H1 (cell line): Measurements from ENCODE around the gene MSL1. TPM values are rescaled to one million over a fixed set of nuclear protein-coding genes. Genes with fewer than 3 reads are reported as not detected.
A peak's percentile ranks its signal among the peaks of the same experiment; 100 is the strongest.

Experiments
- CTCF ChIA-PET: fragments of 300-600 bp; sonication (Branson Sonifier 250); formaldehyde crosslinking; loops from one replicate; lab custom pipeline; 2021; ENCODE audit not compliant: partially characterized antibody; lab: Charles Lee
- POLR2A ChIA-PET: fragments of 300-600 bp; sonication (Branson Sonifier 250); formaldehyde crosslinking; loops from one replicate; lab custom pipeline; 2021; ENCODE audit warnings: inconsistent platforms; ENCODE audit not compliant: partially characterized antibody; lab: Charles Lee
- DNase-seq, 2 experiments: peaks; one replicate each; pipeline versions ENCODE4 v3.0.0 to v3.0.0-alpha.2; 2010 to 2022; ENCODE audit warnings: low spot score in 2 of 2, low read depth in 1 of 2, mixed read lengths in 1 of 2
- FAIRE-seq: peaks from 2 replicates; lab custom pipeline; 2011; peaks lifted over from hg19 to GRCh38; lab: Jason Lieb, UNC
- H2AFZ ChIP-seq: 2 replicates; pipeline ENCODE4 v1.8.1; 2012; ENCODE audit warnings: low read length, inconsistent platforms
- H2AK5ac ChIP-seq: 2 replicates; pipeline ENCODE4 v1.6.1; 2013; ENCODE audit warnings: low read depth, low read length
- H2BK120ac ChIP-seq: replicated peaks from 2 replicates; pipeline ENCODE3; 2013; ENCODE audit warnings: low read depth, low read length, inconsistent platforms
- H2BK12ac ChIP-seq: 2 replicates; pipeline ENCODE4 v1.6.1; 2013; ENCODE audit warnings: low read depth, low read length
- H2BK15ac ChIP-seq: 2 replicates; pipeline ENCODE4 v1.6.1; 2013; ENCODE audit warnings: low read length
- H2BK20ac ChIP-seq: 2 replicates; pipeline ENCODE4 v1.6.1; 2013; ENCODE audit warnings: low read length
- H2BK5ac ChIP-seq: 2 replicates; pipeline ENCODE4 v1.6.1; 2013; ENCODE audit warnings: low read depth, low read length
- H3K14ac ChIP-seq: 2 replicates; pipeline ENCODE4 v1.6.1; 2013; ENCODE audit warnings: inconsistent platforms; ENCODE audit not compliant: insufficient read length
- H3K18ac ChIP-seq: 2 replicates; pipeline ENCODE4 v1.6.1; 2013; ENCODE audit warnings: low read length; ENCODE audit errors: extremely low read depth
- H3K23ac ChIP-seq: 2 replicates; pipeline ENCODE4 v1.6.1; 2013; ENCODE audit warnings: inconsistent platforms; ENCODE audit not compliant: insufficient read length
- H3K23me2 ChIP-seq: 2 replicates; pipeline ENCODE4 v1.6.1; 2013; ENCODE audit warnings: low read depth, low read length
- H3K27ac ChIP-seq: 2 replicates; pipeline ENCODE4 v1.6.1; 2011; ENCODE audit warnings: low read depth, low read length, inconsistent platforms
- H3K27me3 ChIP-seq, 4 experiments: replicated peaks in 1 of 4; 1 replicate in 1 of 4; 2 replicates in 3 of 4; pipeline versions ENCODE4 v1.6.1 to v1.8.1; 2011 to 2013; ENCODE audit warnings: low read length in 3 of 4, mild to moderate bottlenecking in 3 of 4, inconsistent platforms in 2 of 4, mixed read lengths in 2 of 4, moderate library complexity in 1 of 4; ENCODE audit not compliant: control insufficient read depth in 3 of 4, insufficient read depth in 3 of 4; ENCODE audit errors: extremely low read depth in 1 of 4
- H3K36me3 ChIP-seq, 4 experiments: 2 replicates each; pipeline versions ENCODE4 v1.6.1 to v1.8.1; 2011 to 2013; ENCODE audit warnings: mild to moderate bottlenecking in 4 of 4, low read length in 3 of 4, moderate library complexity in 2 of 4, control low read depth in 1 of 4, inconsistent platforms in 1 of 4; ENCODE audit not compliant: insufficient read depth in 4 of 4, control insufficient read depth in 2 of 4
- H3K4ac ChIP-seq: replicated peaks from 2 replicates; pipeline ENCODE3; 2013; ENCODE audit warnings: low read length, low read depth, mixed read lengths, inconsistent platforms; ENCODE audit not compliant: insufficient read length
- H3K4me1 ChIP-seq, 4 experiments: replicated peaks in 1 of 4; 1 replicate in 1 of 4; 2 replicates in 3 of 4; pipeline versions ENCODE4 v1.6.1 to v1.8.1; 2011 to 2013; ENCODE audit warnings: low read length in 3 of 4, inconsistent platforms in 2 of 4, mixed read lengths in 1 of 4; ENCODE audit not compliant: insufficient read depth in 4 of 4, control insufficient read depth in 3 of 4
- H3K4me2 ChIP-seq, 2 experiments: 2 replicates each; pipeline versions ENCODE4 v1.6.1 to v1.8.1; 2011 to 2013; ENCODE audit warnings: low read depth in 2 of 2, low read length in 2 of 2, control low read depth in 1 of 2, inconsistent platforms in 1 of 2, mild to moderate bottlenecking in 1 of 2; ENCODE audit not compliant: insufficient read depth in 1 of 2
- H3K4me3 ChIP-seq, 4 experiments: fragments of 200-600, 300-600 bp in 1 of 4; sonication (generic), shearing (Covaris generic), sonication (Bioruptor Twin) in 1 of 4; 2 replicates each; pipeline versions ENCODE4 v1.5.1 to v1.8.1; 2011 to 2016; ENCODE audit warnings: low read length in 4 of 4, low read depth in 3 of 4, control low read depth in 2 of 4, inconsistent platforms in 2 of 4, mild to moderate bottlenecking in 2 of 4, mixed read lengths in 1 of 4, moderate library complexity in 1 of 4; ENCODE audit not compliant: insufficient read depth in 2 of 4; ENCODE audit errors: extremely low read depth in 1 of 4
- H3K56ac ChIP-seq: replicated peaks from 2 replicates; pipeline ENCODE3; 2013; ENCODE audit warnings: low read depth, mild to moderate bottlenecking, mixed read lengths, low read length, inconsistent platforms; ENCODE audit not compliant: insufficient read length
- H3K79me1 ChIP-seq: 2 replicates; pipeline ENCODE4 v1.6.1; 2013; ENCODE audit warnings: low read depth, low read length, control low read depth
- H3K79me2 ChIP-seq, 2 experiments: 2 replicates each; pipeline versions ENCODE4 v1.6.1 to v1.8.1; 2012 to 2013; ENCODE audit warnings: low read length in 2 of 2, mild to moderate bottlenecking in 2 of 2, inconsistent platforms in 1 of 2; ENCODE audit not compliant: insufficient read depth in 2 of 2, control insufficient read depth in 1 of 2
- H3K9ac ChIP-seq, 4 experiments: replicated peaks in 1 of 4; 1 replicate in 1 of 4; 2 replicates in 3 of 4; pipeline versions ENCODE4 v1.6.1 to v1.8.1; 2011 to 2013; ENCODE audit warnings: low read depth in 3 of 4, low read length in 3 of 4, control low read depth in 2 of 4, mild to moderate bottlenecking in 2 of 4, moderate library complexity in 2 of 4, inconsistent platforms in 1 of 4; ENCODE audit errors: extremely low read depth in 1 of 4
- H3K9me3 ChIP-seq, 2 experiments: 2 replicates each; pipeline versions ENCODE4 v1.6.1 to v1.8.1; 2012 to 2013; ENCODE audit warnings: mild to moderate bottlenecking in 2 of 2, moderate library complexity in 2 of 2, control low read depth in 1 of 2, inconsistent platforms in 1 of 2, low read depth in 1 of 2, low read length in 1 of 2, mixed read lengths in 1 of 2; ENCODE audit not compliant: insufficient read depth in 2 of 2
- H4K20me1 ChIP-seq, 2 experiments: replicated peaks in 1 of 2; 2 replicates each; pipeline versions ENCODE3 to v1.8.1; 2011 to 2013; ENCODE audit warnings: inconsistent platforms in 2 of 2, low read length in 2 of 2, mild to moderate bottlenecking in 1 of 2; ENCODE audit not compliant: insufficient read depth in 2 of 2, control insufficient read depth in 1 of 2
- H4K5ac ChIP-seq: 2 replicates; pipeline ENCODE4 v1.6.1; 2013; ENCODE audit warnings: low read length, low read depth, mixed read lengths, inconsistent platforms; ENCODE audit not compliant: insufficient read length
- H4K8ac ChIP-seq: 2 replicates; pipeline ENCODE4 v1.8.0; 2013; ENCODE audit warnings: mild to moderate bottlenecking, moderate library complexity, low read length, inconsistent platforms; ENCODE audit not compliant: insufficient read depth; ENCODE audit errors: extremely low read depth
- H4K91ac ChIP-seq: replicated peaks from 2 replicates; pipeline ENCODE3; 2013; ENCODE audit warnings: low read length, mixed read lengths, inconsistent platforms; ENCODE audit not compliant: insufficient read length
- BACH1 ChIP-seq: IDR thresholded peaks from 2 replicates; pipeline ENCODE4 v1.6.1; 2012; ENCODE audit warnings: low read length, improper control_type of control experiment
- NANOG ChIP-seq: IDR thresholded peaks from 2 replicates; pipeline ENCODE4 v1.6.1; 2011; ENCODE audit warnings: low read length, low read depth, mild to moderate bottlenecking, inconsistent platforms; ENCODE audit not compliant: insufficient read depth, poor library complexity, severe bottlenecking
- RNF2 ChIP-seq: fragments of 200-900, 300-1000 bp; sonication (generic); IDR thresholded peaks from 2 replicates; pipeline ENCODE4 v1.7.1; 2016; ENCODE audit warnings: borderline replicate concordance, low read depth, mild to moderate bottlenecking, antibody characterized with exemption, low read length; ENCODE audit not compliant: poor library complexity, severe bottlenecking; ENCODE audit errors: missing control alignments
- YY1 ChIP-seq: IDR thresholded peaks from 2 replicates; pipeline ENCODE4 v1.6.1; 2011; ENCODE audit warnings: low read depth, mild to moderate bottlenecking, low read length
- ZNF274 ChIP-seq: IDR thresholded peaks from 2 replicates; pipeline ENCODE4 v1.7.0; 2012; ENCODE audit warnings: low read length, borderline replicate concordance; ENCODE audit errors: extremely low read depth
- WGBS, 2 experiments: shearing (Covaris generic) in 1 of 2; methylation state at CpG; one replicate each; pipeline versions ENCODE4 v1.1.6 to v1.1.7; 2013 to 2015; ENCODE audit warnings: low lambda C conversion rate in 2 of 2, mixed read lengths in 2 of 2, inconsistent platforms in 1 of 2, low coverage in 1 of 2, missing lambda C conversion rate in 1 of 2; ENCODE audit not compliant: insufficient replicate concordance in 2 of 2, insufficient coverage in 1 of 2, insufficient read length in 1 of 2; ENCODE audit errors: extremely low coverage in 1 of 2, missing lambda C conversion rate in 1 of 2; 5-methylcytosine and 5-hydroxymethylcytosine counted together
- polyA plus RNA-seq, 7 experiments: library from polyadenylated mRNA; depleted of rRNA in 3 of 7; stranded (reverse) in 5 of 7; unstranded in 2 of 7; fragments of >200 nt in 5 of 7; fragments of 200-250 nt in 2 of 7; gene quantifications; 1 replicate in 5 of 7; 2 replicates in 1 of 7; 4 replicates in 1 of 7; pipeline versions ENCODE4 v1.2.1 to v1.2.3, GENCODE V29; 2011 to 2013; ENCODE audit warnings: missing spikeins in 2 of 7, mixed read lengths in 2 of 7
- total RNA-seq: library from RNA; stranded (reverse); fragmentation: NEBNext Ultra II Directional; extraction: Animal tissue kit (Norgen Biotek cat#: 25700); gene quantifications from 2 replicates; pipeline ENCODE4 v1.2.1, GENCODE V29; 2021
- TF ChIP-seq, protein P1 (sequence below): IDR thresholded peaks from 2 replicates; pipeline ENCODE4 v1.6.1; 2012; ENCODE audit warnings: inconsistent platforms
- TF ChIP-seq, protein P2 (sequence below): IDR thresholded peaks from 2 replicates; pipeline ENCODE4 v1.6.1; 2012; ENCODE audit warnings: low read length, inconsistent platforms

The MSL1 gene
- total and polyA plus RNA-seq, 2 of the 8 experiments (the other 6 are each of a cell fraction or from before 2014, with no cell fraction given): 24.1 to 66.5 TPM

DNA sequence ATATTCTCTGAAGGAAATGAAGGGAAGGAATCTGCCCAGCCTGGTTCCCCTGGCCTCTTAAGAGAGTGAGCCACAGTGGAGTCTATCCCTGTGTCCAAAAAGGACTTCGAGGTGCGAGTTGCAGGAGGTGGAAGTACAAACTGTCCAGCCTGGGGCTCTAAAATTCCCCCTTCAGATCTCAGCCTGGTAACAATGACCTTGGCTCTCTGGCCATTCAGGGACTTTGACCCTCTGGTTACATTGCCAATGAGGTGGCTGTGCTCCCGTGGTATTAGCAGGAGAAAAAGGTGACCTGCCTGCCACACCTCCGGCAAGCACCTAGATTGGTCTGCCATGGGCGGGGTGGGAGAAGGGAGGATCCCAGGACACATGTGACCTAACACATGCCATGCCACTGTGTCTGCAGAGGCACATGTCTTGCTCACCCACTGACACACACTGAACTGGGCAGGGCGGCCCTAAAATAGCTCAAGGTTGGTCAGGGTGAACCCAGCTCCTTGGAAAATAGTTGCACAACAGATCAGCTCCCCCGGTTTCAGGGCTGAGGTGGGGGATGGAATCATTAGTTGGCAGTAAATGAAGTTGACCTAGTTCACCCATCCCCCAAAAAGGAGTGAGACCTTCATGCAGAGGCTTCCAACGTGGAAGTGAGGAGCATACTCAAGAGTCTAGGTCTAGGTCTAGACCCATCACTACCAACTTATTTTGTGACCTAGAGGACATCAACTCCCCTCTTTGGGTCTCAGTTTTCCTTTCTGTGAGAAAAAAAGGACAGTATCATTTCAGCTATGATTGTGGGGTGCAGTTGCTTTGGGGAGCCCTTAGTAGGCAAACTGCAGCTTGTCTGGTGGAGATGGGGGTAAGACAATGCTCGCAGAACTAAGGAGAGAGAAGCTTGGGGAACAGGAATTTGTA lies 23.6 kb upstream of the MSL1 start:
- Histone ChIP-seq H3K4me2 (peak overlapping the region; percentile 89 to 95), H3K18ac (peak overlapping the region; percentile 96), H3K4ac (peak overlapping the region; percentile 75), H3K4me1 (peaks cover 13 to 28% (median 20%) of the 10 kb centered on the region in 4 experiments), H4K5ac (peak overlapping the region; percentile 18), H3K79me2 (no peaks in the 10 kb centered on the region; a peak in 1 of 4 replicates), H3K23ac (no peak overlapping the region), H4K8ac (no peak overlapping the region), H3K27ac (0 out of 2 replicates have a peak overlapping the region, but pooled peaks have one; percentile 25), H2AK5ac (peak overlapping the region; percentile 98), H4K91ac (peak overlapping the region; percentile 48), H3K56ac (no peak overlapping the region), H2BK12ac (peak overlapping the region; percentile 82), H2BK5ac (peak overlapping the region; percentile 85), H3K9ac (peak overlapping the region in 2 of 4 experiments; percentile 11 to 29; a peak in 3 of 7 replicates), H3K79me1 (peaks cover 4% of the 10 kb centered on the region; the same call in 1 of the 2 replicates), H3K36me3 (peaks cover 0 to 27% (median 11%) of the 10 kb centered on the region in 4 experiments; a peak in 5 of 8 replicates), H3K23me2 (peaks cover 10% of the 10 kb centered on the region; the same call in 1 of the 2 replicates), H3K27me3 (peaks cover 6 to 24% (median 16%) of the 10 kb centered on the region in 4 experiments; a peak in 6 of 7 replicates), H4K20me1 (no peaks in the 10 kb centered on the region), H2BK15ac (peak overlapping the region; percentile 46), H2AFZ (no peak overlapping the region), H2BK20ac (peak overlapping the region; percentile 27), H2BK120ac (no peak overlapping the region), H3K14ac (no peak overlapping the region), H3K4me3 (peak overlapping the region; percentile 3 to 60 (median 19); a peak in 5 of 8 replicates), H3K9me3 (peaks cover 0 to 6% of the 10 kb centered on the region in 2 experiments; a peak in 1 of 4 replicates)
- FAIRE-seq (no peak), DNase-seq (no peak)
- ChIA-PET CTCF (interaction anchor here (0.9 to 7.6 kb wide), 10 partner anchors 9 to 72 kb away, joined by 3 to 110 read pairs (median 10); no protein-coding TSS in a partner anchor), POLR2A (interaction anchor here (0.6 to 20.8 kb wide), 10 partner anchors 9 to 190 kb away, joined by 3 to 399 read pairs (median 8); partner anchors contain the start of genes CASC3, CDC6 and MSL1)
- TF ChIP-seq, protein P1, sequence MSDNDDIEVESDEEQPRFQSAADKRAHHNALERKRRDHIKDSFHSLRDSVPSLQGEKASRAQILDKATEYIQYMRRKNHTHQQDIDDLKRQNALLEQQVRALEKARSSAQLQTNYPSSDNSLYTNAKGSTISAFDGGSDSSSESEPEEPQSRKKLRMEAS: peak; percentile 38; the same call in 1 of the 2 replicates
- no peak for TF ChIP-seq ZNF274
- no peak for TF ChIP-seq YY1
- TF ChIP-seq BACH1: no peak
- TF ChIP-seq NANOG: no peak
- TF ChIP-seq, protein P2, sequence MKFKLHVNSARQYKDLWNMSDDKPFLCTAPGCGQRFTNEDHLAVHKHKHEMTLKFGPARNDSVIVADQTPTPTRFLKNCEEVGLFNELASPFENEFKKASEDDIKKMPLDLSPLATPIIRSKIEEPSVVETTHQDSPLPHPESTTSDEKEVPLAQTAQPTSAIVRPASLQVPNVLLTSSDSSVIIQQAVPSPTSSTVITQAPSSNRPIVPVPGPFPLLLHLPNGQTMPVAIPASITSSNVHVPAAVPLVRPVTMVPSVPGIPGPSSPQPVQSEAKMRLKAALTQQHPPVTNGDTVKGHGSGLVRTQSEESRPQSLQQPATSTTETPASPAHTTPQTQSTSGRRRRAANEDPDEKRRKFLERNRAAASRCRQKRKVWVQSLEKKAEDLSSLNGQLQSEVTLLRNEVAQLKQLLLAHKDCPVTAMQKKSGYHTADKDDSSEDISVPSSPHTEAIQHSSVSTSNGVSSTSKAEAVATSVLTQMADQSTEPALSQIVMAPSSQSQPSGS: no peak
- no peak for TF ChIP-seq RNF2
- WGBS, 2 experiments: 89% methylated on average over 9 of the region's 9 CpGs; no CpG with 5 or more reads in 1 of the 2 experiments
